Sigmoid colon (tissue), 7 donors: ENCODE results near the gene NLRP7. TPM values are rescaled to one million over a fixed set of nuclear protein-coding genes. Genes with fewer than 3 reads are reported as not detected.
"Not testable (repeated sequence)": the region's sequence is repeated elsewhere in the genome, so short reads cannot be mapped to it uniquely, and the experiment has no call there.

Experiments used
- DNase-seq: peaks from one replicate; pipeline ENCODE4 v3.0.0-alpha.2; 2019
- H3K27ac ChIP-seq, 4 donors: fragments of 200-600 bp; sonication (generic); one replicate each; pipeline ENCODE4 v1.5.1; 2016 to 2019; ENCODE audit warnings: mild to moderate bottlenecking in 1 of 4
- H3K27me3 ChIP-seq, 3 donors: fragments of 200-600 bp; sonication (generic); one replicate each; pipeline ENCODE4 v1.5.1; 2019; ENCODE audit warnings: mild to moderate bottlenecking in 1 of 3
- H3K36me3 ChIP-seq, 4 donors: fragments of 200-600 bp; sonication (generic); one replicate each; pipeline ENCODE4 v1.5.1; 2016 to 2019
- H3K4me1 ChIP-seq, 4 donors: fragments of 200-600 bp; sonication (generic); one replicate each; pipeline ENCODE4 v1.5.1; 2017 to 2019
- H3K4me3 ChIP-seq, 4 donors: fragments of 200-600 bp; sonication (generic); one replicate each; pipeline ENCODE4 v1.5.1; 2017 to 2019; ENCODE audit warnings: mild to moderate bottlenecking in 2 of 4, moderate library complexity in 1 of 4
- H3K9me3 ChIP-seq, 4 donors: fragments of 200-600 bp in 3 of 4; sonication (generic) in 3 of 4; one replicate each; pipeline versions ENCODE4 v1.5.1 to v1.6.1; 2013 to 2019
- CTCF ChIP-seq, 4 experiments: fragments of 450-650 bp in 3 of 4; fragments of 200-600 bp in 1 of 4; IDR thresholded peaks; one replicate each; pipeline ENCODE4 v1.5.1; 2016 to 2019; ENCODE audit warnings: antibody characterized with exemption in 4 of 4, mild to moderate bottlenecking in 3 of 4, moderate library complexity in 2 of 4
- EP300 ChIP-seq, 4 donors: sonication (generic); formaldehyde crosslinking; IDR thresholded peaks; one replicate each; pipeline ENCODE4 v1.6.1; 2017; ENCODE audit warnings: antibody characterized with exemption in 4 of 4
- POLR2A ChIP-seq, 2 donors: fragments of 450-650 bp; IDR thresholded peaks; one replicate each; pipeline ENCODE4 v1.6.1; 2016; ENCODE audit warnings: antibody characterized with exemption in 2 of 2, mild to moderate bottlenecking in 2 of 2, moderate library complexity in 2 of 2
- POLR2AphosphoS5 ChIP-seq, 4 donors: sonication (generic); formaldehyde crosslinking; IDR thresholded peaks; one replicate each; pipeline ENCODE4 v1.6.1; 2017; ENCODE audit warnings: antibody characterized with exemption in 4 of 4
- WGBS, 2 donors: extraction: QIAGEN DNeasy Blood & Tissue Kit; methylation state at CpG; one replicate each; pipeline ENCODE4 v1.1.7; 2013; 5-methylcytosine and 5-hydroxymethylcytosine counted together
- intact Hi-C: fragments of 100-400 bp; cut with DNase I; formaldehyde crosslinking; loops from one replicate; pipeline ENCODE4 v1.15.1; 2023
- polyA plus RNA-seq, 3 donors: library from polyadenylated mRNA; stranded (reverse); fragments of 200-250 nt; gene quantifications; one replicate each; pipeline ENCODE4 v1.2.3, GENCODE V29; 2013
- total RNA-seq, 4 donors: library from RNA; depleted of rRNA; stranded (reverse); fragments of >200 nt; gene quantifications; one replicate each; pipeline ENCODE4 v1.1.0, GENCODE V29; 2016
- donor health status: healthy with polysubstance abuse.
- donor health status: Bipolar disorder and iron deficiency.
- donor health status: healthy.

The NLRP7 gene
- total and polyA plus RNA-seq, 7 donors = 0.07 TPM; not detected in 6

- intact Hi-C loops = no loop called here
- peaks cover 0 to 6% (median 3%) of the 10 kb centered on the region in 4 donors for H3K9me3 ChIP-seq
- H3K36me3 ChIP-seq = no peaks in the 10 kb centered on the region
- H3K4me3 ChIP-seq = no peak overlapping the region
- H3K27ac ChIP-seq = no peak overlapping the region
- no peaks in the 10 kb centered on the region for H3K4me1 ChIP-seq
- no peak for TF ChIP-seq POLR2AphosphoS5 (IDR thresholded peaks at IDR 0.05)
- TF ChIP-seq CTCF (IDR thresholded peaks at IDR 0.05) = no peak
- TF ChIP-seq EP300 (IDR thresholded peaks at IDR 0.05) = no peak
- TF ChIP-seq POLR2A (IDR thresholded peaks at IDR 0.05) = no peak
- peaks cover 0 to 16% (median 0%) of the 10 kb centered on the region in 3 donors for H3K27me3 ChIP-seq
- no peak for DNase-seq
- 20 to 56% methylated on average over 9 of the region's 9 CpGs for WGBS, 2 donors
Measured at GRCh38 chr19:54923276-54923675, 24.1 kb downstream of the NLRP7 start.

- Histone ChIP-seq H3K4me1 (no peaks in the 10 kb centered on the region), H3K9me3 (no peaks in the 10 kb centered on the region), H3K27me3 (peaks cover 0 to 16% (median 0%) of the 10 kb centered on the region in 3 donors), H3K36me3 (no peaks in the 10 kb centered on the region), H3K4me3 (no peak overlapping the region), H3K27ac (no peak overlapping the region)
- DNase-seq = no peak
- intact Hi-C loops = no loop called here
- WGBS, 2 donors = 53 to 68% methylated on average over 7 of the region's 7 CpGs
- TF ChIP-seq POLR2A (IDR thresholded peaks at IDR 0.05) = no peak
Measured at GRCh38 chr19:54921082-54921481, 26.2 kb downstream of the NLRP7 start.

- H3K27ac ChIP-seq, H3K9me3 ChIP-seq, DNase-seq, intact Hi-C loops, H3K36me3 ChIP-seq, H3K4me1 ChIP-seq, H3K4me3 ChIP-seq: not testable (repeated sequence)
- peak in 1 of 4 experiments; percentile 19 for TF ChIP-seq CTCF (IDR thresholded peaks at IDR 0.05)
- H3K27me3 ChIP-seq = peaks cover 0 to 16% (median 0%) of the 10 kb centered on the region in 3 donors
- WGBS, 2 donors = 31 to 44% methylated on average over 21 to 23 of the region's 24 CpGs
Measured at GRCh38 chr19:54919646-54920563, 27.4 kb downstream of the NLRP7 start.

GRCh38 chr19:54918499-54918898, 28.8 kb downstream of the NLRP7 start:
- H3K9me3 ChIP-seq = no peaks in the 10 kb centered on the region
- no peak for DNase-seq
- intact Hi-C loops = no loop called here
- peaks cover 0 to 16% (median 0%) of the 10 kb centered on the region in 3 donors for H3K27me3 ChIP-seq
- H3K27ac ChIP-seq = no peak overlapping the region
- H3K36me3 ChIP-seq = no peaks in the 10 kb centered on the region
- no peak for TF ChIP-seq POLR2AphosphoS5 (IDR thresholded peaks at IDR 0.05)
- no peak for TF ChIP-seq EP300 (IDR thresholded peaks at IDR 0.05)
- TF ChIP-seq POLR2A (IDR thresholded peaks at IDR 0.05) = no peak
- no peak for TF ChIP-seq CTCF (IDR thresholded peaks at IDR 0.05)
- H3K4me3 ChIP-seq = no peak overlapping the region
- no peaks in the 10 kb centered on the region for H3K4me1 ChIP-seq
- 86 to 90% methylated on average over 9 of the region's 9 CpGs for WGBS, 2 donors

- WGBS, 2 donors = 66 to 77% methylated on average over 11 of the region's 11 CpGs
- Histone ChIP-seq H3K4me3 (no peak overlapping the region), H3K4me1 (no peaks in the 10 kb centered on the region), H3K36me3 (no peaks in the 10 kb centered on the region), H3K9me3 (no peaks in the 10 kb centered on the region), H3K27me3 (peaks cover 0 to 16% (median 0%) of the 10 kb centered on the region in 3 donors), H3K27ac (no peak overlapping the region)
- no peak for TF ChIP-seq CTCF (IDR thresholded peaks at IDR 0.05)
- no peak for TF ChIP-seq POLR2AphosphoS5 (IDR thresholded peaks at IDR 0.05)
- TF ChIP-seq EP300 (IDR thresholded peaks at IDR 0.05) = no peak
- no peak for TF ChIP-seq POLR2A (IDR thresholded peaks at IDR 0.05)
- DNase-seq = no peak
- intact Hi-C loops = no loop called here
Measured at GRCh38 chr19:54916822-54917221, 30.5 kb downstream of the NLRP7 start.

- H3K4me1 ChIP-seq, H3K36me3 ChIP-seq, intact Hi-C loops, DNase-seq, H3K27me3 ChIP-seq, H3K9me3 ChIP-seq, H3K27ac ChIP-seq, H3K4me3 ChIP-seq: not testable (repeated sequence)
- WGBS, 2 donors = 55 to 90% methylated on average over 4 of the region's 5 CpGs
Measured at GRCh38 chr19:54907899-54908298, 39.4 kb downstream of the NLRP7 start.
